Measurements from ENCODE around the gene XYLT1.

Gene XYLT1

DNA sequence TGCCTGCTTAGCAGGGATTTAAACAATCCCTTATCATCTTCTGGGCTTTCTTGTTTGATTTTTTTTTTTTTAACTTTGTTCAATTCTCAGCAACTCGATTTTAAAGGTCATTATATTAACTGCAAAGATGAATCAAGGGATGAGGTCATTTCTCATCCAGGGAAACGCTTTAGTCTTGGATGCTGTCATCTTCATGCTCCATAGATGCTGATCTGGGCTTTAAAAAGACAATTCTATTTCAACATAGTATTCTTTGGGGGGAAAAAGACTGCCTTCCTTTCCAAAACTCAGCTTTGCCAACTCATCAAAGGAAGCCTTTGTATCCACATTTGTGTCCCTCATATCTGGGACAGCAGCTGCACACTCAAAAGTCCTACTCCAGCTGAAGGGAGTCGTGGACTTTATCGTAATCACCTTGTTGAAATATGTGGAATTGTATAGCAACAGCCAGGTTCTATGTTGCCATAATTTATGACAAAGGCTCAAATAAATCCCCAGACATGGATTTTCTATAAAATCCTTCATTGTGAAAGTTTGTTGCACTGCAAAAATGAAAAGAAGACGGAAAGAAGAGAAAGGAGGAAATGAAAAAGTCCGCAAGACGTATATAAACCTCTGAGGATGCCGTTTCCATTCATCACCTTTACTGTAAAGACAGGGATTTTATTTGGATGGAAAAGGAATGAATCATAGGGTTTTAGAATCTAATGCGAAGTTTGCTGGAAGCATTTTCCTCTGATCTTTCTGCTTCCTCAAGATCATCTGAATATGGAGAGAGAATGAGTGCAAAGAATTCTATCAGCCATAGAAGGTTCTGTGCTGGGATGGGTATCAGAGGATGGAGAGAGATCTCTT lies 48.6 kb upstream of the XYLT1 start:
- Histone ChIP-seq H3K27me3 (ENCODE audit: insufficient read depth, low read length, poor library complexity, severe bottlenecking) (no peaks in the 10 kb centered on the region), H3K9me2 (replicated peaks; ENCODE audit: low read depth, low read length) (no peaks in the 10 kb centered on the region), H3K4me2 (ENCODE audit: low read depth, low read length, poor library complexity, severe bottlenecking) (no peak overlapping the region), H3K79me2 (ENCODE audit: insufficient read depth, low read length) (no peaks in the 10 kb centered on the region), H3K9ac (ENCODE audit: low read depth, low read length, poor library complexity, severe bottlenecking) (no peak overlapping the region), H3K4me1 (ENCODE audit: insufficient read depth, low read length, poor library complexity, severe bottlenecking) (no peaks in the 10 kb centered on the region), H3K9me3 (ENCODE audit: insufficient read depth, low read depth, low read length) (no peaks in the 10 kb centered on the region), H4K20me1 (ENCODE audit: insufficient read depth, low read length, poor library complexity, severe bottlenecking) (no peaks in the 10 kb centered on the region), H3F3A (ENCODE audit: low read depth) (no peaks in the 10 kb centered on the region), H2AFZ (ENCODE audit: low read length) (no peak overlapping the region), H3K36me3 (ENCODE audit: insufficient read depth, low read length) (no peaks in the 10 kb centered on the region), H3K4me3 (ENCODE audit: low read length, poor library complexity, severe bottlenecking) (no peak overlapping the region)
- TF ChIP-seq EZH2phosphoT487 (IDR thresholded peaks at IDR 0.05; ENCODE audit: borderline replicate concordance), result no peak
- TF ChIP-seq CTCF (conservative IDR thresholded peaks at IDR 0.05; ENCODE audit: low read length), result no peak

- Histone ChIP-seq H3K4me1 (ENCODE audit: insufficient read depth, low read length, poor library complexity, severe bottlenecking) (no peaks in the 10 kb centered on the region), H3K36me3 (ENCODE audit: insufficient read depth, low read length) (no peaks in the 10 kb centered on the region), H3K79me2 (ENCODE audit: insufficient read depth, low read length) (no peaks in the 10 kb centered on the region), H2AFZ (ENCODE audit: low read length) (no peak overlapping the region), H3F3A (ENCODE audit: low read depth) (no peaks in the 10 kb centered on the region), H3K9me2 (replicated peaks; ENCODE audit: low read depth, low read length) (no peaks in the 10 kb centered on the region), H3K4me2 (ENCODE audit: low read depth, low read length, poor library complexity, severe bottlenecking) (no peak overlapping the region), H3K4me3 (ENCODE audit: low read length, poor library complexity, severe bottlenecking) (no peak overlapping the region), H3K9me3 (ENCODE audit: insufficient read depth, low read depth, low read length) (no peaks in the 10 kb centered on the region), H4K20me1 (ENCODE audit: insufficient read depth, low read length, poor library complexity, severe bottlenecking) (no peaks in the 10 kb centered on the region), H3K27me3 (ENCODE audit: insufficient read depth, low read length, poor library complexity, severe bottlenecking) (no peaks in the 10 kb centered on the region), H3K9ac (ENCODE audit: low read depth, low read length, poor library complexity, severe bottlenecking) (no peak overlapping the region)
- TF ChIP-seq CTCF (conservative IDR thresholded peaks at IDR 0.05; ENCODE audit: low read length), result no peak
- TF ChIP-seq EZH2phosphoT487 (IDR thresholded peaks at IDR 0.05; ENCODE audit: borderline replicate concordance), result no peak
Measured at GRCh38 chr16:17518441-17518840, 47.7 kb upstream of the XYLT1 start.

- Histone ChIP-seq H3K4me3 (ENCODE audit: low read length, poor library complexity, severe bottlenecking) (no peak overlapping the region), H3K9me2 (replicated peaks; ENCODE audit: low read depth, low read length) (no peaks in the 10 kb centered on the region), H3F3A (ENCODE audit: low read depth) (no peaks in the 10 kb centered on the region), H3K9ac (ENCODE audit: low read depth, low read length, poor library complexity, severe bottlenecking) (no peak overlapping the region), H2AFZ (ENCODE audit: low read length) (no peak overlapping the region), H3K4me1 (ENCODE audit: insufficient read depth, low read length, poor library complexity, severe bottlenecking) (no peaks in the 10 kb centered on the region), H3K27me3 (ENCODE audit: insufficient read depth, low read length, poor library complexity, severe bottlenecking) (no peaks in the 10 kb centered on the region), H4K20me1 (ENCODE audit: insufficient read depth, low read length, poor library complexity, severe bottlenecking) (no peaks in the 10 kb centered on the region), H3K4me2 (ENCODE audit: low read depth, low read length, poor library complexity, severe bottlenecking) (no peak overlapping the region), H3K36me3 (ENCODE audit: insufficient read depth, low read length) (no peaks in the 10 kb centered on the region), H3K79me2 (ENCODE audit: insufficient read depth, low read length) (no peaks in the 10 kb centered on the region), H3K9me3 (ENCODE audit: insufficient read depth, low read depth, low read length) (no peaks in the 10 kb centered on the region)
- no peak for TF ChIP-seq EZH2phosphoT487 (IDR thresholded peaks at IDR 0.05; ENCODE audit: borderline replicate concordance)
- TF ChIP-seq CTCF (conservative IDR thresholded peaks at IDR 0.05; ENCODE audit: low read length), result no peak
Measured at GRCh38 chr16:17515421-17516210, 44.9 kb upstream of the XYLT1 start.

Measured in Loucy (cell line).